A549 (cell line): ENCODE measurements around the gene PIKFYVE. TPM values are rescaled to one million over a fixed set of nuclear protein-coding genes. Genes with fewer than 3 reads are reported as not detected.
A peak's percentile ranks its signal among the peaks of the same experiment; 100 is the strongest.
"Not testable (repeated sequence)": the region's sequence is repeated elsewhere in the genome, so short reads cannot be mapped to it uniquely, and the experiment has no call there.

Experiments used
- ATAC-seq, 2 experiments: fragments of 200-7000 bp in 1 of 2; fragments of >200 bp in 1 of 2; cut with Nextera tagmentation in 1 of 2; cut with Tn5 transposase in 1 of 2; 3 replicates each; pipeline versions ENCODE4 v1.8.0 to v1.9.1; 2018 to 2020; ENCODE audit warnings: mild to moderate bottlenecking in 1 of 2, moderate library complexity in 1 of 2
- CTCF ChIA-PET: fragments of 300-600 bp; sonication (Branson Sonifier 250); formaldehyde crosslinking; extraction: SDS; loops from one replicate; lab custom pipeline; 2021; ENCODE audit warnings: antibody characterized with exemption, inconsistent platforms; lab: Yijun Ruan, JAX
- POLR2A ChIA-PET: fragments of 350-600 bp; formaldehyde crosslinking; extraction: SDS; loops from one replicate; lab custom pipeline; 2021; ENCODE audit warnings: antibody characterized with exemption, inconsistent platforms; lab: Yijun Ruan, JAX
- DNase-seq, 2 experiments: peaks; one replicate each; pipeline versions ENCODE4 v3.0.0 to v3.0.0-alpha.2; 2011 to 2016; ENCODE audit warnings: low read depth in 1 of 2, low spot score in 1 of 2
- FAIRE-seq: peaks from 2 replicates; lab custom pipeline; 2011; peaks lifted over from hg19 to GRCh38; lab: Jason Lieb, UNC
- H3K27ac ChIP-seq, 2 experiments: fragments of >200 bp; sonication (Bioruptor Twin); formaldehyde crosslinking; 3 replicates each; pipeline ENCODE4 v1.5.1; 2016 to 2017
- H3K4me1 ChIP-seq: fragments of >200 bp; sonication (Bioruptor Twin); formaldehyde crosslinking; 3 replicates; pipeline ENCODE4 v1.6.1; 2016
- H3K4me2 ChIP-seq: fragments of >200 bp; sonication (Bioruptor Twin); formaldehyde crosslinking; 3 replicates; pipeline ENCODE4 v1.6.1; 2016
- H3K4me3 ChIP-seq: fragments of >200 bp; sonication (Bioruptor Twin); formaldehyde crosslinking; 3 replicates; pipeline ENCODE4 v1.5.1; 2016
- H3K9me3 ChIP-seq: fragments of >200 bp; sonication (Bioruptor Twin); formaldehyde crosslinking; 3 replicates; pipeline ENCODE4 v1.6.1; 2016
- BHLHE40 ChIP-seq: IDR thresholded peaks from 2 replicates; pipeline ENCODE4 v1.6.1; 2012; ENCODE audit warnings: low read depth, low read length, inconsistent platforms
- CBX2 ChIP-seq: fragments of 200-600 bp; sonication (generic); IDR thresholded peaks from 2 replicates; pipeline ENCODE4 v1.6.1; 2016; ENCODE audit warnings: low read depth, mild to moderate bottlenecking, borderline replicate concordance
- CEBPB ChIP-seq, 2 experiments: fragments of >200 bp in 1 of 2; sonication (Bioruptor Twin) in 1 of 2; formaldehyde crosslinking in 1 of 2; IDR thresholded peaks; 2 replicates each; pipeline ENCODE4 v1.6.1; 2012 to 2016
- CHD2 ChIP-seq: fragments of 150-350 bp; IDR thresholded peaks from 2 replicates; pipeline ENCODE4 v1.6.1; 2014; ENCODE audit warnings: low read length; ENCODE audit not compliant: partially characterized antibody
- CHD4 ChIP-seq: fragments of 200-600 bp; sonication (generic); IDR thresholded peaks from 2 replicates; pipeline ENCODE4 v1.6.1; 2016; ENCODE audit warnings: antibody characterized with exemption, mild to moderate bottlenecking, borderline replicate concordance
- CTCF ChIP-seq: fragments of >200 bp; sonication (Bioruptor Twin); formaldehyde crosslinking; IDR thresholded peaks from 3 replicates; pipeline ENCODE4 v1.5.1; 2016
- FOSL2 ChIP-seq, 2 experiments: fragments of 450-650 bp in 1 of 2; fragments of >200 bp in 1 of 2; sonication (Bioruptor Twin) in 1 of 2; formaldehyde crosslinking; IDR thresholded peaks; 2 replicates each; pipeline versions ENCODE4 v1.5.0 to v1.6.1; 2016 to 2020; ENCODE audit warnings: mild to moderate bottlenecking in 1 of 2, moderate library complexity in 1 of 2
- HEYL ChIP-seq: fragments of 250-450 bp; sonication (Bioruptor Pico); IDR thresholded peaks from 2 replicates; pipeline ENCODE4 v1.8.0; 2021; ENCODE audit warnings: mild to moderate bottlenecking, moderate library complexity
- HOXB5 ChIP-seq: fragments of 250-450 bp; sonication (Bioruptor Pico); IDR thresholded peaks from 2 replicates; pipeline ENCODE4 v1.5.0; 2020; ENCODE audit warnings: mild to moderate bottlenecking, moderate library complexity
- KDM1A ChIP-seq: fragments of 200-600 bp; sonication (generic); IDR thresholded peaks from 2 replicates; pipeline ENCODE4 v1.6.1; 2016; ENCODE audit warnings: low read depth, mild to moderate bottlenecking
- KDM5A ChIP-seq: fragments of 200-600 bp; sonication (generic); IDR thresholded peaks from 2 replicates; pipeline ENCODE4 v1.6.1; 2016; ENCODE audit warnings: antibody characterized with exemption, mild to moderate bottlenecking
- MAX ChIP-seq: IDR thresholded peaks from 2 replicates; pipeline ENCODE4 v1.6.1; 2012
- MYC ChIP-seq: IDR thresholded peaks from 2 replicates; pipeline ENCODE4 v1.6.1; 2012; ENCODE audit warnings: mild to moderate bottlenecking, inconsistent platforms, low read length, improper control_type of control experiment, borderline replicate concordance
- NPAS2 ChIP-seq: fragments of 250-450 bp; sonication (Bioruptor Pico); IDR thresholded peaks from 2 replicates; pipeline ENCODE4 v1.8.0; 2022; ENCODE audit warnings: mild to moderate bottlenecking, moderate library complexity, borderline replicate concordance
- NR3C1 ChIP-seq: fragments of >200 bp; sonication (Bioruptor Twin); formaldehyde crosslinking; IDR thresholded peaks from 3 replicates; pipeline ENCODE4 v1.6.1; 2017
- POLR2A ChIP-seq: IDR thresholded peaks from 2 replicates; pipeline ENCODE4 v1.6.1; 2012; ENCODE audit warnings: mild to moderate bottlenecking, low read length
- POLR2AphosphoS2 ChIP-seq: conservative IDR thresholded peaks from 2 replicates; pipeline ENCODE4 v1.6.1; 2012; ENCODE audit warnings: low read length, improper control_type of control experiment, inconsistent platforms
- RCOR1 ChIP-seq: fragments of 150-350 bp; IDR thresholded peaks from 2 replicates; pipeline ENCODE4 v1.6.1; 2014; ENCODE audit warnings: antibody characterized with exemption, low read length, low read depth
- RFX5 ChIP-seq: fragments of 450-650 bp; IDR thresholded peaks from 2 replicates; pipeline ENCODE4 v1.7.1; 2014; ENCODE audit warnings: antibody characterized with exemption, mild to moderate bottlenecking, moderate library complexity
- RNF2 ChIP-seq: fragments of 200-600 bp; sonication (generic); IDR thresholded peaks from 2 replicates; pipeline ENCODE4 v1.6.1; 2016; ENCODE audit warnings: low read depth, mild to moderate bottlenecking, antibody characterized with exemption, moderate library complexity, borderline replicate concordance
- TFCP2L1 ChIP-seq: fragments of 250-450 bp; sonication (Bioruptor Pico); IDR thresholded peaks from 2 replicates; pipeline ENCODE4 v1.5.0; 2021; ENCODE audit warnings: mild to moderate bottlenecking
- USF2 ChIP-seq: fragments of 450-650 bp; IDR thresholded peaks from 2 replicates; pipeline ENCODE4 v1.6.1; 2014; ENCODE audit warnings: antibody characterized with exemption
- ZC3H11A ChIP-seq: fragments of 450-650 bp; IDR thresholded peaks from 2 replicates; pipeline ENCODE4 v1.6.1; 2014; ENCODE audit warnings: antibody characterized with exemption, mild to moderate bottlenecking
- ZFP36 ChIP-seq: fragments of 450-650 bp; IDR thresholded peaks from 2 replicates; pipeline ENCODE4 v1.6.1; 2014; ENCODE audit warnings: borderline replicate concordance; ENCODE audit not compliant: partially characterized antibody
- ZNF302 ChIP-seq: fragments of 250-450 bp; sonication (Bioruptor Pico); IDR thresholded peaks from 2 replicates; pipeline ENCODE4 v1.9.0; 2021; ENCODE audit warnings: inconsistent platforms, mild to moderate bottlenecking, moderate library complexity
- ZSCAN20 ChIP-seq: fragments of 250-450 bp; sonication (Bioruptor Pico); IDR thresholded peaks from 2 replicates; pipeline ENCODE4 v1.8.0; 2022; ENCODE audit warnings: mild to moderate bottlenecking, moderate library complexity
- WGBS: methylation state at CpG from one replicate; pipeline ENCODE4 v1.1.6; 2017; ENCODE audit errors: missing lambda C conversion rate; 5-methylcytosine and 5-hydroxymethylcytosine counted together
- polyA plus RNA-seq, 4 experiments: library from polyadenylated mRNA; depleted of rRNA in 3 of 4; stranded (reverse); fragments of >200 nt; fragmentation: RNase III in 1 of 4; extraction: RNeasy Plus Mini Kit Qiagen cat#74134 plus additional on column Dnase treatment in 1 of 4; gene quantifications; 2 replicates in 3 of 4; 3 replicates in 1 of 4; pipeline ENCODE4 v1.2.3, GENCODE V29; 2011 to 2017
- TF ChIP-seq, protein P1 (sequence below): IDR thresholded peaks from 2 replicates; pipeline ENCODE4 v1.6.1; 2012; ENCODE audit warnings: low read depth, borderline replicate concordance

PIKFYVE gene
- polyA plus RNA-seq, 2 of the 4 experiments (the other 2 are of a cell fraction): 6.5 to 19.3 TPM

GRCh38 chr2:208265801-208266552, at the start of gene PIKFYVE (continued):
- TF ChIP-seq USF2 (peak; percentile 66), POLR2AphosphoS2 (no peak), KDM1A (no peak), HOXB5 (CRISPR knock-in tag) (no peak), BHLHE40 (peak; percentile 95), RFX5 (no peak), CHD2 (no peak), HEYL (CRISPR knock-in tag) (no peak), NR3C1 (no peak), CEBPB (IDR thresholded peaks at IDR 0.05) (no peak; a peak in 1 of 4 replicates), FOSL2 (IDR thresholded peaks at IDR 0.05) (no peak), FOSL2 (CRISPR knock-in tag; IDR thresholded peaks at IDR 0.05) (peak; percentile 75), NPAS2 (no peak), MYC (no peak), POLR2A (peak; percentile 35; the same call in 1 of the 2 replicates), TFCP2L1 (CRISPR knock-in tag) (no peak), MAX (peak; percentile 91), CHD4 (no peak), KDM5A (peak; percentile 62), ZC3H11A (no peak), ZNF302 (CRISPR knock-in tag) (no peak), CBX2 (no peak), ZSCAN20 (CRISPR knock-in tag) (no peak), RNF2 (no peak), RCOR1 (no peak), ZFP36 (no peak), CTCF (no peak)
- TF ChIP-seq, protein P1, sequence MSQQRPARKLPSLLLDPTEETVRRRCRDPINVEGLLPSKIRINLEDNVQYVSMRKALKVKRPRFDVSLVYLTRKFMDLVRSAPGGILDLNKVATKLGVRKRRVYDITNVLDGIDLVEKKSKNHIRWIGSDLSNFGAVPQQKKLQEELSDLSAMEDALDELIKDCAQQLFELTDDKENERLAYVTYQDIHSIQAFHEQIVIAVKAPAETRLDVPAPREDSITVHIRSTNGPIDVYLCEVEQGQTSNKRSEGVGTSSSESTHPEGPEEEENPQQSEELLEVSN: no peak

DNA sequence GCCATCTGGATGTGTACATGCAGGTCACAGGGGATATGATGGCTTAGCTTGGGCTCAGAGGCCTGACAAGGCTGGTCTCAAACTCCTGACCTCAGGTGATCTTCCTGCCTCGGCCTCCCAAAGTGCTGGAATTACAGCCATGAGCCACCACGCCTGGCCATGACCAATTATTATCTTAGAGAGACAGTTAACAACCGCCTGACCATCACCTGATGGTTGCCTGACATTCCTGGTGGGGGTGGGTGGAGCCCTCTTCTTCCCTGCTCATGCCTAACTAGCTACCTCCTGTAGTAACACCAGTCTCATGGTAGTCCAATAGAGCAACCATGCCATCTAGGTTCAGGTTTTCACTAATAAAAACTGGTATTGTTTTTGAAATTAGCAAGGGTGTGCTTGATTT, 44.2 kb upstream of the PIKFYVE start:
- WGBS: 56% methylated on average over 3 of the region's 3 CpGs
- ATAC-seq, FAIRE-seq, POLR2A ChIA-PET, H3K4me2 ChIP-seq, DNase-seq, H3K9me3 ChIP-seq, H3K4me1 ChIP-seq, H3K27ac ChIP-seq, H3K4me3 ChIP-seq: not testable (repeated sequence)
- CTCF ChIA-PET: interaction anchor here (1.4 kb wide), 1 partner anchor 47 kb away, joined by 6 read pairs; no protein-coding TSS in a partner anchor
